Fibroblast of lung (primary cell): ENCODE results near the gene ZER1. TPM values are rescaled to one million over a fixed set of nuclear protein-coding genes. Genes with fewer than 3 reads are reported as not detected.

ENCODE experiments used
- DNase-seq, 2 donors: peaks; one replicate each; pipeline versions ENCODE4 v3.0.0 to v3.0.0-alpha.2; 2010; ENCODE audit warnings: low read depth in 2 of 2
- H2AFZ ChIP-seq: 2 replicates; pipeline ENCODE4 v1.5.1; 2012; ENCODE audit warnings: low read length, control low read depth, inconsistent platforms
- H3K27ac ChIP-seq: 2 replicates; pipeline ENCODE4 v1.5.1; 2011; ENCODE audit warnings: low read length, control low read depth; ENCODE audit not compliant: insufficient read depth
- H3K27me3 ChIP-seq: 2 replicates; pipeline ENCODE4 v1.5.1; 2011; ENCODE audit warnings: mild to moderate bottlenecking, low read length; ENCODE audit not compliant: control insufficient read depth, insufficient read depth
- H3K36me3 ChIP-seq: 2 replicates; pipeline ENCODE4 v1.5.1; 2011; ENCODE audit warnings: low read length; ENCODE audit not compliant: control insufficient read depth, insufficient read depth
- H3K4me1 ChIP-seq: 2 replicates; pipeline ENCODE4 v1.5.1; 2011; ENCODE audit warnings: low read length; ENCODE audit not compliant: control insufficient read depth, insufficient read depth; ENCODE audit errors: extremely low read depth
- H3K4me2 ChIP-seq: 2 replicates; pipeline ENCODE4 v1.5.1; 2011; ENCODE audit warnings: low read length, control low read depth; ENCODE audit not compliant: insufficient read depth; ENCODE audit errors: extremely low read depth
- H3K4me3 ChIP-seq, 4 experiments: fragments of 200-600 bp in 1 of 4; sonication (generic) in 1 of 4; replicated peaks in 1 of 4; 2 replicates each; pipeline ENCODE4 v1.5.1; 2011 to 2016; ENCODE audit warnings: low read length in 4 of 4, low read depth in 3 of 4, mild to moderate bottlenecking in 3 of 4, control low read depth in 2 of 4, inconsistent platforms in 1 of 4, mixed read lengths in 1 of 4; ENCODE audit not compliant: insufficient read depth in 1 of 4; ENCODE audit errors: control extremely low read depth in 1 of 4
- H3K79me2 ChIP-seq: 2 replicates; pipeline ENCODE4 v1.5.1; 2012; ENCODE audit warnings: mild to moderate bottlenecking, low read length, inconsistent platforms; ENCODE audit not compliant: control insufficient read depth, insufficient read depth
- H3K9ac ChIP-seq: 2 replicates; pipeline ENCODE4 v1.5.1; 2011; ENCODE audit warnings: mild to moderate bottlenecking, low read length, control low read depth; ENCODE audit not compliant: insufficient read depth
- H3K9me3 ChIP-seq: 2 replicates; pipeline ENCODE4 v1.5.1; 2012; ENCODE audit warnings: low read depth, low read length; ENCODE audit not compliant: control insufficient read depth, insufficient read depth
- H4K20me1 ChIP-seq: 2 replicates; pipeline ENCODE4 v1.5.1; 2011; ENCODE audit warnings: low read length; ENCODE audit not compliant: control insufficient read depth, insufficient read depth; ENCODE audit errors: extremely low read depth
- EZH2 ChIP-seq: IDR thresholded peaks from 2 replicates; pipeline ENCODE4 v1.5.1; 2012; ENCODE audit warnings: low read length, control low read depth, mild to moderate bottlenecking; ENCODE audit errors: missing control alignments
- polyA plus RNA-seq, 2 donors: library from polyadenylated mRNA; depleted of rRNA in 1 of 2; stranded (reverse) in 1 of 2; unstranded in 1 of 2; fragments of >200 nt; gene quantifications; 2 replicates each; pipeline ENCODE4 v1.2.1, GENCODE V29; 2011 to 2012; ENCODE audit warnings: missing spikeins in 1 of 2
- total RNA-seq: library from RNA; depleted of rRNA; stranded (reverse); fragments of >200 nt; gene quantifications from 2 replicates; pipeline ENCODE4 v1.2.1, GENCODE V29; 2014
- TF ChIP-seq, protein P1 (sequence below), 2 donors: IDR thresholded peaks in 1 of 2; conservative IDR thresholded peaks in 1 of 2; 1 replicate in 1 of 2; 2 replicates in 1 of 2; pipeline ENCODE4 v1.5.1; 2011 to 2012; ENCODE audit warnings: low read length in 2 of 2, control low read depth in 1 of 2, inconsistent platforms in 1 of 2, low read depth in 1 of 2, mild to moderate bottlenecking in 1 of 2

ZER1 gene
- total and polyA plus RNA-seq, 2 donors (not counting 1 experiment from before 2014, with no cell fraction given), result 21.5 to 26.3 TPM

GRCh38 chr9:128731093-128731492 lies 40.6 kb downstream of the ZER1 start:
- TF ChIP-seq, protein P1, sequence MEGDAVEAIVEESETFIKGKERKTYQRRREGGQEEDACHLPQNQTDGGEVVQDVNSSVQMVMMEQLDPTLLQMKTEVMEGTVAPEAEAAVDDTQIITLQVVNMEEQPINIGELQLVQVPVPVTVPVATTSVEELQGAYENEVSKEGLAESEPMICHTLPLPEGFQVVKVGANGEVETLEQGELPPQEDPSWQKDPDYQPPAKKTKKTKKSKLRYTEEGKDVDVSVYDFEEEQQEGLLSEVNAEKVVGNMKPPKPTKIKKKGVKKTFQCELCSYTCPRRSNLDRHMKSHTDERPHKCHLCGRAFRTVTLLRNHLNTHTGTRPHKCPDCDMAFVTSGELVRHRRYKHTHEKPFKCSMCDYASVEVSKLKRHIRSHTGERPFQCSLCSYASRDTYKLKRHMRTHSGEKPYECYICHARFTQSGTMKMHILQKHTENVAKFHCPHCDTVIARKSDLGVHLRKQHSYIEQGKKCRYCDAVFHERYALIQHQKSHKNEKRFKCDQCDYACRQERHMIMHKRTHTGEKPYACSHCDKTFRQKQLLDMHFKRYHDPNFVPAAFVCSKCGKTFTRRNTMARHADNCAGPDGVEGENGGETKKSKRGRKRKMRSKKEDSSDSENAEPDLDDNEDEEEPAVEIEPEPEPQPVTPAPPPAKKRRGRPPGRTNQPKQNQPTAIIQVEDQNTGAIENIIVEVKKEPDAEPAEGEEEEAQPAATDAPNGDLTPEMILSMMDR (conservative IDR thresholded peaks at IDR 0.05 in 1 of 2, IDR thresholded peaks at IDR 0.05 in 1 of 2; ENCODE audit: low read depth in 1 of 2, low read length in 2 of 2), result no peak
- no peak for TF ChIP-seq EZH2
- Histone ChIP-seq H3K27me3 (no peaks in the 10 kb centered on the region), H3K27ac (no peak overlapping the region), H3K4me2 (no peak overlapping the region), H3K36me3 (peaks cover 8% of the 10 kb centered on the region), H3K4me3 (no peak overlapping the region), H3K9ac (no peak overlapping the region), H4K20me1 (no peaks in the 10 kb centered on the region), H3K9me3 (no peaks in the 10 kb centered on the region), H3K79me2 (no peaks in the 10 kb centered on the region), H2AFZ (no peak overlapping the region), H3K4me1 (no peaks in the 10 kb centered on the region)
- DNase-seq, result no peak

- Histone ChIP-seq H3K9ac (no peak overlapping the region), H3K9me3 (no peaks in the 10 kb centered on the region), H3K27ac (no peak overlapping the region), H2AFZ (no peak overlapping the region), H3K4me1 (no peaks in the 10 kb centered on the region), H4K20me1 (no peaks in the 10 kb centered on the region), H3K4me3 (no peak overlapping the region), H3K36me3 (peaks cover 4% of the 10 kb centered on the region), H3K27me3 (no peaks in the 10 kb centered on the region), H3K4me2 (no peak overlapping the region), H3K79me2 (no peaks in the 10 kb centered on the region)
- TF ChIP-seq EZH2, result no peak
- TF ChIP-seq, protein P1 (conservative IDR thresholded peaks at IDR 0.05 in 1 of 2, IDR thresholded peaks at IDR 0.05 in 1 of 2; ENCODE audit: low read depth in 1 of 2, low read length in 2 of 2), result no peak
- DNase-seq, result no peak
Observed at GRCh38 chr9:128729766-128730517, 41.8 kb downstream of the ZER1 start.

- no peak for DNase-seq
- H3K27ac ChIP-seq, result no peak overlapping the region
- TF ChIP-seq EZH2, result no peak
- no peaks in the 10 kb centered on the region for H3K9me3 ChIP-seq
- H3K36me3 ChIP-seq, result peaks cover 4% of the 10 kb centered on the region
- no peaks in the 10 kb centered on the region for H3K27me3 ChIP-seq
- no peak overlapping the region for H2AFZ ChIP-seq
- no peak overlapping the region for H3K4me2 ChIP-seq
- H3K9ac ChIP-seq, result no peak overlapping the region
- no peak overlapping the region for H3K4me3 ChIP-seq
- no peaks in the 10 kb centered on the region for H4K20me1 ChIP-seq
- H3K4me1 ChIP-seq, result peaks cover 4% of the 10 kb centered on the region
- H3K79me2 ChIP-seq, result no peaks in the 10 kb centered on the region
Observed at GRCh38 chr9:128729302-128729701, 42.4 kb downstream of the ZER1 start.
